SK-N-SH (cell line): Measurements from ENCODE around the gene UNC93A. TPM values are rescaled to one million over a fixed set of nuclear protein-coding genes. Genes with fewer than 3 reads are reported as not detected.

Experiments
- CTCF ChIA-PET: fragments of 300-600, 350-600 bp; formaldehyde crosslinking; extraction: SDS; loops from one replicate; lab custom pipeline; 2021; lab: Yijun Ruan, JAX
- POLR2A ChIA-PET: fragments of 350-600 bp; sonication (Branson Sonifier 250); formaldehyde crosslinking; extraction: SDS; loops from one replicate; lab custom pipeline; 2020; ENCODE audit warnings: antibody characterized with exemption, inconsistent platforms; lab: Yijun Ruan, JAX
- DNase-seq: peaks from one replicate; pipeline ENCODE4 v3.0.0; 2012
- H2AFZ ChIP-seq: fragments of 200-600 bp; sonication (generic); 2 replicates; pipeline ENCODE4 v1.8.1; 2016; ENCODE audit warnings: antibody characterized with exemption, mild to moderate bottlenecking, low read depth
- H3F3A ChIP-seq: fragments of 200-600 bp; sonication (generic); replicated peaks from 2 replicates; pipeline ENCODE3; 2016; ENCODE audit warnings: antibody characterized with exemption, mild to moderate bottlenecking; ENCODE audit not compliant: insufficient read depth
- H3K27ac ChIP-seq, 2 experiments: fragments of 200-500 bp in 1 of 2; fragments of 200-600 bp in 1 of 2; sonication (Bioruptor generic) in 1 of 2; sonication (generic), shearing (Covaris generic) in 1 of 2; 2 replicates each; pipeline versions ENCODE4 v1.5.1 to v1.6.1; 2014 to 2016; ENCODE audit warnings: low read depth in 2 of 2, inconsistent platforms in 1 of 2, low read length in 1 of 2, mild to moderate bottlenecking in 1 of 2, mixed read lengths in 1 of 2
- H3K27me3 ChIP-seq: fragments of 200-600 bp; sonication (generic), shearing (Covaris generic); 2 replicates; pipeline ENCODE4 v1.6.1; 2016; ENCODE audit warnings: mixed run types; ENCODE audit not compliant: insufficient read depth
- H3K36me3 ChIP-seq, 2 experiments: fragments of 200-500 bp in 1 of 2; fragments of 200-600 bp in 1 of 2; sonication (Bioruptor generic) in 1 of 2; sonication (generic) in 1 of 2; replicated peaks in 1 of 2; 2 replicates each; pipeline versions ENCODE3 to v1.5.1; 2014 to 2016; ENCODE audit warnings: low read length in 1 of 2, mild to moderate bottlenecking in 1 of 2; ENCODE audit not compliant: insufficient read depth in 2 of 2, control insufficient read depth in 1 of 2
- H3K4me1 ChIP-seq, 2 experiments: fragments of 200-500 bp in 1 of 2; fragments of 200-600 bp in 1 of 2; sonication (Bioruptor generic) in 1 of 2; sonication (generic), shearing (Covaris generic) in 1 of 2; 2 replicates each; pipeline versions ENCODE4 v1.5.1 to v1.6.1; 2014 to 2016; ENCODE audit warnings: low read depth in 1 of 2, low read length in 1 of 2, mixed run types in 1 of 2; ENCODE audit not compliant: insufficient read depth in 2 of 2, control insufficient read depth in 1 of 2
- H3K4me2 ChIP-seq: fragments of 200-600 bp; sonication (generic), shearing (Covaris generic); 2 replicates; pipeline ENCODE4 v1.6.1; 2017; ENCODE audit warnings: mixed run types
- H3K4me3 ChIP-seq, 2 experiments: fragments of 200-500 bp in 1 of 2; fragments of 200-600 bp in 1 of 2; sonication (Bioruptor generic) in 1 of 2; sonication (generic), shearing (Covaris generic) in 1 of 2; 2 replicates each; pipeline versions ENCODE4 v1.5.1 to v1.8.1; 2014 to 2016; ENCODE audit warnings: low read depth in 2 of 2, inconsistent platforms in 1 of 2, low read length in 1 of 2, mild to moderate bottlenecking in 1 of 2, mixed read lengths in 1 of 2, moderate library complexity in 1 of 2
- H3K79me2 ChIP-seq: fragments of 200-600 bp; sonication (generic); 2 replicates; pipeline ENCODE4 v1.8.1; 2017; ENCODE audit warnings: mild to moderate bottlenecking; ENCODE audit not compliant: insufficient read depth
- H3K9ac ChIP-seq: fragments of 200-600 bp; sonication (generic); 2 replicates; pipeline ENCODE4 v1.6.1; 2017; ENCODE audit warnings: mixed run types
- H3K9me2 ChIP-seq: fragments of 200-600 bp; sonication (generic); 2 replicates; pipeline ENCODE4 v1.6.1; 2017; ENCODE audit warnings: mixed run types
- H3K9me3 ChIP-seq: fragments of 200-600 bp; sonication (generic); 2 replicates; pipeline ENCODE4 v1.6.1; 2017; ENCODE audit warnings: mixed run types, mild to moderate bottlenecking, moderate library complexity
- H4K20me1 ChIP-seq: fragments of 200-600 bp; sonication (generic); 2 replicates; pipeline ENCODE4 v1.6.1; 2017; ENCODE audit warnings: mild to moderate bottlenecking, mixed run types; ENCODE audit not compliant: insufficient read depth
- CHD2 ChIP-seq: fragments of 150-350 bp; IDR thresholded peaks from 2 replicates; pipeline ENCODE4 v1.6.1; 2018; ENCODE audit warnings: low read length; ENCODE audit not compliant: partially characterized antibody
- ELF1 ChIP-seq: IDR thresholded peaks from 2 replicates; pipeline ENCODE4 v1.4.0; 2012
- EP300 ChIP-seq, 2 experiments: IDR thresholded peaks; 2 replicates each; pipeline versions ENCODE4 v1.4.0 to v1.6.1; 2012; ENCODE audit warnings: borderline replicate concordance in 1 of 2, low read depth in 1 of 2, low read length in 1 of 2
- EZH2phosphoT487 ChIP-seq: fragments of 200-600 bp; sonication (generic); IDR thresholded peaks from 2 replicates; pipeline ENCODE4 v1.6.1; 2017; ENCODE audit warnings: low read depth, mixed run types, mild to moderate bottlenecking, antibody characterized with exemption, moderate library complexity, borderline replicate concordance
- FOSL2 ChIP-seq: IDR thresholded peaks from 2 replicates; pipeline ENCODE4 v1.4.0; 2012; ENCODE audit warnings: low read depth, mild to moderate bottlenecking, moderate library complexity, borderline replicate concordance
- FOXJ3 ChIP-seq: sonication (generic); formaldehyde crosslinking; IDR thresholded peaks from 2 replicates; pipeline ENCODE4 v1.5.1; 2020; ENCODE audit warnings: mild to moderate bottlenecking, missing genetic modification reagents
- GABPA ChIP-seq: IDR thresholded peaks from 2 replicates; pipeline ENCODE4 v1.4.0; 2012; ENCODE audit warnings: low read depth, mild to moderate bottlenecking
- GATA2 ChIP-seq: sonication (generic); formaldehyde crosslinking; IDR thresholded peaks from 2 replicates; pipeline ENCODE4 v1.5.0; 2020; ENCODE audit warnings: mild to moderate bottlenecking, missing genetic modification reagents
- MXI1 ChIP-seq: IDR thresholded peaks from 2 replicates; pipeline ENCODE4 v1.6.1; 2012; ENCODE audit warnings: mild to moderate bottlenecking, low read depth, low read length, improper control_type of control experiment
- NRF1 ChIP-seq: IDR thresholded peaks from 2 replicates; pipeline ENCODE4 v1.6.1; 2012; ENCODE audit warnings: low read depth, mild to moderate bottlenecking, low read length
- POLR2AphosphoS5 ChIP-seq: IDR thresholded peaks from 2 replicates; pipeline ENCODE4 v1.6.1; 2012; ENCODE audit warnings: low read depth, low read length
- RFX5 ChIP-seq: IDR thresholded peaks from 2 replicates; pipeline ENCODE4 v1.6.1; 2012; ENCODE audit warnings: mild to moderate bottlenecking, improper control_type of control experiment, low read length
- RXRA ChIP-seq: IDR thresholded peaks from 2 replicates; pipeline ENCODE4 v1.4.0; 2012; ENCODE audit warnings: low read depth, mild to moderate bottlenecking, borderline replicate concordance
- SIN3A ChIP-seq: IDR thresholded peaks from 2 replicates; pipeline ENCODE4 v1.6.1; 2012; ENCODE audit warnings: low read depth, mild to moderate bottlenecking, low read length, moderate library complexity, borderline replicate concordance
- SMC3 ChIP-seq: IDR thresholded peaks from 2 replicates; pipeline ENCODE4 v1.6.1; 2012; ENCODE audit warnings: low read depth, low read length, improper control_type of control experiment
- TEAD4 ChIP-seq: IDR thresholded peaks from 2 replicates; pipeline ENCODE4 v1.4.0; 2012; ENCODE audit warnings: mild to moderate bottlenecking, borderline replicate concordance; ENCODE audit not compliant: insufficient read depth
- YY1 ChIP-seq: IDR thresholded peaks from 2 replicates; pipeline ENCODE4 v1.4.0; 2012; ENCODE audit warnings: low read depth, mild to moderate bottlenecking
- WGBS: methylation state at CpG from one replicate; pipeline ENCODE4 v1.1.6; 2017; ENCODE audit warnings: low lambda C conversion rate; 5-methylcytosine and 5-hydroxymethylcytosine counted together
- polyA plus RNA-seq, 3 experiments: library from polyadenylated mRNA; depleted of rRNA; stranded (reverse); fragments of >200 nt; gene quantifications; 2 replicates each; pipeline ENCODE4 v1.2.3, GENCODE V29; 2012
- TF ChIP-seq, protein P1 (sequence below): IDR thresholded peaks from 2 replicates; pipeline ENCODE4 v1.4.0; 2012; ENCODE audit warnings: low read depth, borderline replicate concordance
- TF ChIP-seq, protein P2 (sequence below): IDR thresholded peaks from 2 replicates; pipeline ENCODE4 v1.4.0; 2012; ENCODE audit warnings: low read depth, borderline replicate concordance
- TF ChIP-seq, protein P3 (sequence below): fragments of 200-600 bp; sonication (generic); IDR thresholded peaks from 2 replicates; pipeline ENCODE4 v1.6.1; 2017; ENCODE audit warnings: antibody characterized with exemption, mild to moderate bottlenecking, moderate library complexity

UNC93A gene
- polyA plus RNA-seq, 1 of the 3 experiments (the other 2 are of a cell fraction): not detected

DNA sequence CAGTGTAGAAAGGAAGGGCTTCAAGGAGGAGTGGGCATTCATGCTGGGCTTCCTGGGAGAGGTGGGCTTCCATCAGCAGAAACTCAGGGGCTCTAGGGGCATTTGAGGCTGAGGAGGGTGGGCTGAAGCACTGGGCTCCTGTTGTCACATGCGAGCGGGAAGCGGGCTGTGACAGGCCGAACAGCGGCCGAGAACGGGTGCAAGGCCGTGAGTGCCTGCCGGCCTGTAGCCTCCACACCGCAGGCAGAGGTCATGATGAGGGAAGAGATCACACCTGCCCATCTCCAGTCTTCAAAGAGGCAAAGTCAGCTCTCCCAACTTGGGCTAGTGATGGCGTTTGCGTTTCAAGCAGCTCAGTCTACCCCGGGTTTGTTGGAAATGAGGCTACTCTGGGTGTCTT, 34.7 kb downstream of the UNC93A start:
- Histone ChIP-seq H3K27ac (no peak overlapping the region), H3F3A (no peaks in the 10 kb centered on the region), H3K27me3 (no peaks in the 10 kb centered on the region), H3K4me1 (no peaks in the 10 kb centered on the region), H3K9me2 (no peaks in the 10 kb centered on the region), H4K20me1 (no peaks in the 10 kb centered on the region), H3K79me2 (no peaks in the 10 kb centered on the region), H3K36me3 (no peaks in the 10 kb centered on the region), H3K4me2 (no peak overlapping the region), H3K9me3 (no peaks in the 10 kb centered on the region), H3K4me3 (no peak overlapping the region), H3K9ac (no peak overlapping the region), H2AFZ (no peak overlapping the region)
- ChIA-PET POLR2A (no interaction called here), CTCF (no interaction called here)
- no peak for DNase-seq
- WGBS: 90% methylated on average over 13 of the region's 13 CpGs
- TF ChIP-seq, protein P1, sequence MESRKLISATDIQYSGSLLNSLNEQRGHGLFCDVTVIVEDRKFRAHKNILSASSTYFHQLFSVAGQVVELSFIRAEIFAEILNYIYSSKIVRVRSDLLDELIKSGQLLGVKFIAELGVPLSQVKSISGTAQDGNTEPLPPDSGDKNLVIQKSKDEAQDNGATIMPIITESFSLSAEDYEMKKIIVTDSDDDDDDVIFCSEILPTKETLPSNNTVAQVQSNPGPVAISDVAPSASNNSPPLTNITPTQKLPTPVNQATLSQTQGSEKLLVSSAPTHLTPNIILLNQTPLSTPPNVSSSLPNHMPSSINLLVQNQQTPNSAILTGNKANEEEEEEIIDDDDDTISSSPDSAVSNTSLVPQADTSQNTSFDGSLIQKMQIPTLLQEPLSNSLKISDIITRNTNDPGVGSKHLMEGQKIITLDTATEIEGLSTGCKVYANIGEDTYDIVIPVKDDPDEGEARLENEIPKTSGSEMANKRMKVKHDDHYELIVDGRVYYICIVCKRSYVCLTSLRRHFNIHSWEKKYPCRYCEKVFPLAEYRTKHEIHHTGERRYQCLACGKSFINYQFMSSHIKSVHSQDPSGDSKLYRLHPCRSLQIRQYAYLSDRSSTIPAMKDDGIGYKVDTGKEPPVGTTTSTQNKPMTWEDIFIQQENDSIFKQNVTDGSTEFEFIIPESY: no peak
- TF ChIP-seq SIN3A: no peak
- TF ChIP-seq YY1: no peak
- no peak for TF ChIP-seq RXRA
- no peak for TF ChIP-seq RFX5
- TF ChIP-seq, protein P2, sequence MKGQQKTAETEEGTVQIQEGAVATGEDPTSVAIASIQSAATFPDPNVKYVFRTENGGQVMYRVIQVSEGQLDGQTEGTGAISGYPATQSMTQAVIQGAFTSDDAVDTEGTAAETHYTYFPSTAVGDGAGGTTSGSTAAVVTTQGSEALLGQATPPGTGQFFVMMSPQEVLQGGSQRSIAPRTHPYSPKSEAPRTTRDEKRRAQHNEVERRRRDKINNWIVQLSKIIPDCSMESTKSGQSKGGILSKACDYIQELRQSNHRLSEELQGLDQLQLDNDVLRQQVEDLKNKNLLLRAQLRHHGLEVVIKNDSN: no peak
- TF ChIP-seq TEAD4: no peak
- TF ChIP-seq, protein P3, sequence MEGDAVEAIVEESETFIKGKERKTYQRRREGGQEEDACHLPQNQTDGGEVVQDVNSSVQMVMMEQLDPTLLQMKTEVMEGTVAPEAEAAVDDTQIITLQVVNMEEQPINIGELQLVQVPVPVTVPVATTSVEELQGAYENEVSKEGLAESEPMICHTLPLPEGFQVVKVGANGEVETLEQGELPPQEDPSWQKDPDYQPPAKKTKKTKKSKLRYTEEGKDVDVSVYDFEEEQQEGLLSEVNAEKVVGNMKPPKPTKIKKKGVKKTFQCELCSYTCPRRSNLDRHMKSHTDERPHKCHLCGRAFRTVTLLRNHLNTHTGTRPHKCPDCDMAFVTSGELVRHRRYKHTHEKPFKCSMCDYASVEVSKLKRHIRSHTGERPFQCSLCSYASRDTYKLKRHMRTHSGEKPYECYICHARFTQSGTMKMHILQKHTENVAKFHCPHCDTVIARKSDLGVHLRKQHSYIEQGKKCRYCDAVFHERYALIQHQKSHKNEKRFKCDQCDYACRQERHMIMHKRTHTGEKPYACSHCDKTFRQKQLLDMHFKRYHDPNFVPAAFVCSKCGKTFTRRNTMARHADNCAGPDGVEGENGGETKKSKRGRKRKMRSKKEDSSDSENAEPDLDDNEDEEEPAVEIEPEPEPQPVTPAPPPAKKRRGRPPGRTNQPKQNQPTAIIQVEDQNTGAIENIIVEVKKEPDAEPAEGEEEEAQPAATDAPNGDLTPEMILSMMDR: no peak
- no peak for TF ChIP-seq GABPA

DNA sequence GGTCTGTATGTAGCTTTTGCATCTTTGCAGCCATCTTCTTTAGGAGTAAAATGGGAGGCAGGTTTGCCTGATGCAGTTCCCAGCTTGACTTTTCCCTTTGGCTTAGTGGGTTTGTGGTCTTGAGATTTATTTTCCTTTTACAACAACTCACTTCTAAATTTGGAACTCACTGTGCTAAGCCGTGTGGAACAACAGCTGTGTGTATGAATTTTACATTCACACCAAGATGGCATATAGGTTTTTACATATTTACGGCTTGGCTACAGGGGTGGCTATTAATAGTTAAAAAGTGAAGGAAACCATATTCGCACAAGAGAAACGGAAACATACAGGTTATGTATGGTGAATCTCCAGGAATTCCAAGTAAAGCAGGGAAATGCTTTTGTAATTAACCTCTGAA, 36.3 kb downstream of the UNC93A start:
- Histone ChIP-seq H2AFZ (no peak overlapping the region), H3F3A (no peaks in the 10 kb centered on the region), H4K20me1 (no peaks in the 10 kb centered on the region), H3K4me2 (no peak overlapping the region), H3K4me1 (no peaks in the 10 kb centered on the region), H3K4me3 (no peak overlapping the region), H3K9ac (no peak overlapping the region), H3K27ac (no peak overlapping the region), H3K9me2 (no peaks in the 10 kb centered on the region), H3K79me2 (no peaks in the 10 kb centered on the region), H3K36me3 (no peaks in the 10 kb centered on the region), H3K9me3 (no peaks in the 10 kb centered on the region), H3K27me3 (no peaks in the 10 kb centered on the region)
- 75% methylated on average over 4 of the region's 4 CpGs for WGBS
- CTCF ChIA-PET: interaction anchor here (1.7 kb wide), 1 partner anchor 24 kb away, joined by 5 read pairs; no protein-coding TSS in a partner anchor
- DNase-seq: no peak
- TF ChIP-seq POLR2AphosphoS5 (no peak), ELF1 (no peak), TEAD4 (no peak), SMC3 (no peak), MXI1 (no peak), NRF1 (no peak), YY1 (no peak), EZH2phosphoT487 (no peak), CHD2 (no peak), FOXJ3 (CRISPR knock-in tag) (no peak), FOSL2 (no peak), GABPA (no peak), EP300 (IDR thresholded peaks at IDR 0.05; ENCODE audit: borderline replicate concordance in 1 of 2, low read depth in 1 of 2, low read length in 1 of 2) (no peak), GATA2 (CRISPR knock-in tag) (no peak)
- TF ChIP-seq, protein P2: no peak
- TF ChIP-seq, protein P3: no peak
- POLR2A ChIA-PET: no interaction called here
